GM19397 (cell line): ENCODE results near the gene SEMA3B.
"Not testable (repeated sequence)": the region's sequence is repeated elsewhere in the genome, so short reads cannot be mapped to it uniquely, and the experiment has no call there.

Experiments used
- ATAC-seq: cut with Tn5 transposase; IDR thresholded peaks from one replicate; pipeline ENCODE4 v1.9.1; 2021; ENCODE audit warnings: mild to moderate bottlenecking, moderate library complexity; ENCODE audit not compliant: unreplicated experiment

The SEMA3B gene

GRCh38 chr3:50237754-50238548 lies 31.0 kb upstream of the SEMA3B start:
- ATAC-seq: peak; percentile 30

GRCh38 chr3:50238549-50239026 lies 30.4 kb upstream of the SEMA3B start:
- ATAC-seq: no peak

GRCh38 chr3:50239649-50240048 lies 29.3 kb upstream of the SEMA3B start:
- ATAC-seq: no peak

- ATAC-seq: no peak
Measured at GRCh38 chr3:50241163-50241562, 27.8 kb upstream of the SEMA3B start.

- ATAC-seq: no peak
Measured at GRCh38 chr3:50241713-50242380, 27.1 kb upstream of the SEMA3B start.

GRCh38 chr3:50242381-50242770 lies 26.6 kb upstream of the SEMA3B start:
- ATAC-seq: no peak

- ATAC-seq: no peak
Measured at GRCh38 chr3:50242851-50243542, 25.9 kb upstream of the SEMA3B start.

GRCh38 chr3:50243543-50243895 lies 25.4 kb upstream of the SEMA3B start:
- ATAC-seq: no peak

GRCh38 chr3:50244813-50245212 lies 24.1 kb upstream of the SEMA3B start:
- not testable (repeated sequence) for ATAC-seq

GRCh38 chr3:50245251-50245745 lies 23.6 kb upstream of the SEMA3B start:
- ATAC-seq: no peak

GRCh38 chr3:50245831-50246516 lies 23.0 kb upstream of the SEMA3B start:
- ATAC-seq: peak; percentile 65

- peak; percentile 45 for ATAC-seq
Measured at GRCh38 chr3:50246517-50246954, 22.4 kb upstream of the SEMA3B start.

- ATAC-seq: no peak
Measured at GRCh38 chr3:50248387-50248786, 20.6 kb upstream of the SEMA3B start.

- no peak for ATAC-seq
Measured at GRCh38 chr3:50249457-50249856, 19.5 kb upstream of the SEMA3B start.

GRCh38 chr3:50250514-50250913 lies 18.4 kb upstream of the SEMA3B start:
- ATAC-seq: no peak

- ATAC-seq: no peak
Measured at GRCh38 chr3:50251220-50251619, 17.7 kb upstream of the SEMA3B start.

GRCh38 chr3:50254577-50255250 lies 14.2 kb upstream of the SEMA3B start:
- ATAC-seq: no peak

GRCh38 chr3:50255251-50255615 lies 13.7 kb upstream of the SEMA3B start:
- no peak for ATAC-seq

- no peak for ATAC-seq
Measured at GRCh38 chr3:50256978-50257890, 11.7 kb upstream of the SEMA3B start.
